Measurements from ENCODE around the gene INO80.

INO80 gene

DNA sequence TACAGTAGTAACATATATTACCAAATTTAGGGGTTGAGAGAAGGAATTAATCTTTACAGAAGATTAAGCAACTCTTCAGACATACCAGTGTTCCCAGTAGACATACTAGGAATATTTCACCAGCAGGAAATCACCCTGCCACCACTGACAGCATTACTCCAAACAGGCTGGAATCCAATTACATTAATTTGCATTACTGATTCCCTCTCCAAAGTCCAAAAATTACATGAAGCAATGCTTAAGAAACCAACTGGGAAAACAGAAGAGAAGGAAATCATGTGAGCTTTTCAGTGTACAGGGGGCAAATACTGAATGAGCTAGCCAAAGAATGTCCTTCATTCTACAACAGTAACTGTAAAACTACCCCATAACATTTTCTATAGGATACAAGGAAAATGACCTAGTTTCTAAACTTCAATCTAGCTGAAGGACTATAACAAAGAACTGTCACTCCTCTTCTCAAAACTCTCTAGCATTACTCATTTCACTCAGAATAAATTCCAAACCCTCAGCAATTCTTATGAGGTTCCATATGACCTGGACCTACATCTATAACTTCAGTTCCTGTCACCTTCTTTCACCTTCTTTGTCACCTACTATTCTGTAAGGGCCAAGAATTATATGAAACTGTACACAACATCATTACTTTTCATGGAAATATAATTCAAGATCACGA lies 72.7 kb downstream of the INO80 start:
- no peak overlapping the region for H3K4me3 ChIP-seq (ENCODE audit: low read length)
- TF ChIP-seq ZNF274 (IDR thresholded peaks at IDR 0.05; ENCODE audit: low read depth, low read length), result no peak

DNA sequence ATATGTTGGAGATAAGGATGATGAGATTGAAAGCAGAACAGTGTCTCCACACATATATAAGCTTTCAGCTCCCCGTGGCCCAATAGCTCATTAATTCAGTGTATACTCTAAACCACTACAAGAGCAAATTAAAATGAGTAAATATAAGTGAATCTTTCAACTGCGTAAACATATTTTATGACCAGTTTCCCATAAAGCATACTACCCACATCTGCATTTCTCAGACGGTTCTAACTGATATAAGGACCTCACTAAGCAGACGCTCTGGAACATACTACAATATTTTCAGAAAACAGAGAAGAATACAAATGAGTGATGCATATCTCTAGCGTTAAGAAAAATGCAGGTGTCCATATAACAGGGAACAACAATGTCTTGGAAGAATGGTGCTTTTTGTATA lies 73.2 kb downstream of the INO80 start:
- H3K4me3 ChIP-seq (ENCODE audit: low read length), result no peak overlapping the region
- TF ChIP-seq ZNF274 (IDR thresholded peaks at IDR 0.05; ENCODE audit: low read depth, low read length), result no peak

GRCh38 chr15:41039121-41039520 lies 77.0 kb downstream of the INO80 start:
- H3K4me3 ChIP-seq (ENCODE audit: low read length), result no peak overlapping the region
- no peak for TF ChIP-seq ZNF274 (IDR thresholded peaks at IDR 0.05; ENCODE audit: low read depth, low read length)

DNA sequence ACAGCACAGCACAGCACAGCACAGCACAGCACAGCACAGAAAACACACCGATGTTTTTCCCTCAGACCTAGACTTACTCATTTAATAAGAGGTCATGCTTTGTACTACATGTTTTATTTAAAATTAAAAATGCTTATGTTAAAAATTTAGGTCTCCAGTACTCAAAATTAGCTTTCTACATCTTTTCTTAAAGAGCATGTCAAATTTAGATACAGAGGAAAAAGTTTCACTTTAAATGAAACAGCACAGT lies 84.1 kb downstream of the INO80 start:
- no peak for TF ChIP-seq ZNF274 (IDR thresholded peaks at IDR 0.05; ENCODE audit: low read depth, low read length)
- H3K4me3 ChIP-seq (ENCODE audit: low read length), result no peak overlapping the region

DNA sequence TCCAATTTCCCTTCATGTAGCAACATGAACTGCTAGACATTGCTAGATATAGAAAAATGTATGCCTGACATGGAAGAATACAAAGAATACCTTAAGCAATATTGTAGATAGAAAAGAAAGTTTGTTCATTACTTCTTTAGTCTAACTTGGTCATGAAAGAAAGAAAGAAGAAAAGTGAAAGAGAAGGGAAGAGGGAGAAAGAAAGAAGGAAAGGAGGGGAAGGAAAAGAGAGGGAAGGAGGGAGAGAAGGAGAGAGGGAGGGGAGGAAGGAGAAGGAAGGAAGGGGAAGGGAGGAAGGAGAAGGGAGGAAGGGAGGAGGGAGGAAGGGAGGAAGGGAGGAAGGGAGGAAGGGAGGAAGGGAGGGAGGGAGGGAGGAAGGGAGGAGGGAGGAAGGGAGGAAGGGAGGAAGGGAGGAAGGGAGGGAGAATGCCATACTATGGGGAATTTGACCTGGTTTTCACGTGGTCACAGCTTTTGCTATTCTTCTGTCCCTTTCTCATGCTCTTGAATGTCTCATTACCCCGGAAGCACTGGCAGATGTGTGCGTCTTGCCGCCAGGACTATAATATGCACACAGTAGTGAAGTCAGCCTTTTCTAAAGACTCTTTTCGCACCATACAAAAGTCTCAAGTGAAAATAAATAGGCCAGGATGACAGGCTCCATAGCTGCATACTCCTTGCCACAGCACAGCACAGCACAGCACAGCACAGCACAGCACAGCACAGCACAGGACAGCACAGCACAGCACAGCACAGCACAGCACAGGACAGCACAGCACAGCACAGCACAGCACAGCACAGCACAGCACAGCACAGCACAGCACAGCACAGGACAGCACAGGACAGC lies 84.6 kb downstream of the INO80 start:
- H3K4me3 ChIP-seq (ENCODE audit: low read length), result no peak overlapping the region
- TF ChIP-seq ZNF274 (IDR thresholded peaks at IDR 0.05; ENCODE audit: low read depth, low read length), result no peak

DNA sequence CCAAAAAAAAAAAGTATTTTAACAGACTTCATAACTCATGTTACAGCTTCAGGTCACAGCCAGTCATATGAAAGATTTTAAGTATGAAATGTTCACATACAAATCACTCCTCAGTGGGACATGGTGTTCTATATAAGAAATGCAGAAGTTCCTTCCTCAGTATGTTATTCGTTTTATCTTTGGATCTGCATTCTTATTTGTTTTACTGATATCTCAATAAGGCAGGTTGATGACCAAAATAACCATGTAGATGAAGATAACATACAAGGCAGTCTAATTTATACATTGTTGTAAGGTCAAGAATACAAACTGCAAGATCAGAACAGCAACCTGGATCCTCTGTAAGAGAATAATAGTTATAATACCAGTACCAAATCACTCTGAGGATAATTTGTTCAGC lies 87.2 kb downstream of the INO80 start:
- H3K4me3 ChIP-seq (ENCODE audit: low read length), result no peak overlapping the region
- TF ChIP-seq ZNF274 (IDR thresholded peaks at IDR 0.05; ENCODE audit: low read depth, low read length), result no peak

GRCh38 chr15:41025393-41025792 lies 90.7 kb downstream of the INO80 start:
- no peak overlapping the region for H3K4me3 ChIP-seq (ENCODE audit: low read length)

DNA sequence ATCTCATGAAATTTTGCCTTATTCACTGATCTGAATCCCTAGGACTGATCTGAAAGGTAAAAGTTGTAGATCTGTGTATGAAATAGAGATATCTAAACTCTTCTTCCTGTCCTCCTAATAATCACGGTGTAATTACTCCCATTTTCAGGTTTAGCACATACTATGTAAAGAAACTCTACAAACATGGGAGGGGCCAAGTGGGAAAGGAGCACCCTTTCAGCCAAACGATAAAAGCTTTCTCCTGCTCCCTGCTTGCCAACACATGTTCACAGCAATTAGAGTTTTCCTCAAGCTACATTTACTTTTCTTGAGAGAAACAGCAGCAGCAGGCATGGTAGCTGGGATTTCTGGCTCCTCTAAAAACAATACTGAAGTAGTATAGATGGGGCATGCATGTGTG lies 91.2 kb downstream of the INO80 start:
- no peak for TF ChIP-seq ZNF274 (IDR thresholded peaks at IDR 0.05; ENCODE audit: low read depth, low read length)
- H3K4me3 ChIP-seq (ENCODE audit: low read length), result no peak overlapping the region

More at GRCh38 chr15:41025393-41025792, 90.7 kb downstream of the INO80 start:
- no peak for TF ChIP-seq ZNF274 (IDR thresholded peaks at IDR 0.05; ENCODE audit: low read depth, low read length)

DNA sequence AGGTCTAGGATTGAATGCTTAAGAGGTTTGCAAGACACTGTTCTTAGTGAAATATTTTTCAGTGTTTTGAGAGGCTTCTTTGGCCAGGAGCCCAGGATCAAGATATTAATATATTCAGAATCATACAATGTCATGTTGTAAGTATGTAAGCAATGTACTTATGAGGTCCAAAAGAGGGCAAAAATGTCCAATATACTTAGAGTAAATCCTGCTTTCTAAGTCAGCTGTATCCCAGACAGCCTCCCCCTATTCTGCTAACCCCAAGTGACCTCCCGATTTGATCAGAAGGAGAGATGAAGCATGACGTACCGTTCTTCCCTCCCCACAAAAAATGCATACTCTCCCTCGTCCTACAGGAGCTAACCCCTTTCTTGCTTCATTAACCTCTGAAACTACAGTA lies 91.9 kb downstream of the INO80 start:
- H3K4me3 ChIP-seq (ENCODE audit: low read length), result no peak overlapping the region
- TF ChIP-seq ZNF274 (IDR thresholded peaks at IDR 0.05; ENCODE audit: low read depth, low read length), result no peak

DNA sequence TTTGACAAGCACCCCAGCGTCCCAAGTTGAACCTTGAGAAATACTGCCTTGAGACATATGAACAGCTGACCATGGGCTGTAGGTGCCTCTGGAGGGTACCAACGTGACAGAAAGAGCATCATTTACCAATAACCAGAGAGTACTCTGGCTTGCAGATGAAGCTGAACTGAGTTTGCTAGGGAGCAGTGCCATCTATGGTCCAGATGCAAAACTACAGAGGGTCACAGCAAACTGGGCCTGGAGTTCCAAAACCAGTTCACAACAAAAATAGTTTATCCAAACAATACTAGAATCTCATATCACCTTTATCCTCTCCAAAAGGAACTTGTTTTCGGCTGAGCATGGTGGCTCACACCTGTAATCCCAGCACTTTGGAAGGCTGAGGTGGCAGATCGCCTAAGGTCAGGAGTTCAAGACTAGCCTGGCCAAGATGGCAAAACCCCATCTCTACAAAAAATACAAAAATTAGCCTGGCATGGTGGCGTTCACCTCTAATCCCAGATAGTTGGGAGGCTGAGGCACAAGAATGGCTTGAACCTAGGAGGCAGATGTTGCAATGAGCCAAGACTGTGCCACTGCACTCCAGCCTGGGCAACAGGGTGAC lies 93.5 kb downstream of the INO80 start:
- H3K4me3 ChIP-seq (ENCODE audit: low read length), result no peak overlapping the region
- TF ChIP-seq ZNF274 (IDR thresholded peaks at IDR 0.05; ENCODE audit: low read depth, low read length), result no peak

DNA sequence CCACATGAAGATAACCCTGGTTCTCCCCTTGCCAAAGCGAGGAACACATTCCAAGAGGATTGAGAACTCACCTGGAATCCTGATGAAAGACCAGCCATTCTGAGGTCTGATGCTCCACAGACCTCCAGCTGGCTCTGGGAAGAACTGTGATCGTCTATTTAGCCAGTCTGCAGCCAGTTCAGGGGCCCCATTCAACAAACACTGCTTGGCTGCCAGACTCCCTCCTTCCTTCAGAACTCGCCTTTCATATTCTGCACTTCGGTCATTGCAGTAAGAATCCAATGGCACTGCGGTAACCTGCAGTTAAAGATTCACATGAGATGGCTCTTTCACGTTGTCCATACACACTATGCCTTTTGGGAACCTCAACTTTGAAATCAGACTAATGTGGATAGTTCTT lies 95.3 kb downstream of the INO80 start:
- no peak for TF ChIP-seq ZNF274 (IDR thresholded peaks at IDR 0.05; ENCODE audit: low read depth, low read length)
- H3K4me3 ChIP-seq (ENCODE audit: low read length), result no peak overlapping the region

DNA sequence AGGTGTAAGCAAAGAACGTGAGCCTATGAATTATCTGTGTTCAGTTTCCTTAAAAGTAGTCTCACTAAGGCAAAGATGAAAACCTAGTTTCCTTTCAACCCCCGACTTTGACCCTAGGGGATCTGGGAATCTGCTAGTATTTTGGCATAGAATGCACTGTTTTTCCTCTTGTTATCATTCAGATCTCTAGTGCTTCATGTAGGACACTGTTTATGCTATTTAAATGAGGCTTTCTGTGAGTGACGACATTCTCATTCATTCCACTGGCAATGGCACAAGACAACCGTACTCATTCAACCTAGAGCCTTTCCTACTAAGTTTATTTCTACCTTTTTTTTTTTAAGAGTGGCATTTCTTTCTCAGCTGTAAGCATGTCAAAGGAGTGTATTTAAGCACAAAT lies 95.8 kb downstream of the INO80 start:
- H3K4me3 ChIP-seq (ENCODE audit: low read length), result no peak overlapping the region
- no peak for TF ChIP-seq ZNF274 (IDR thresholded peaks at IDR 0.05; ENCODE audit: low read depth, low read length)

DNA sequence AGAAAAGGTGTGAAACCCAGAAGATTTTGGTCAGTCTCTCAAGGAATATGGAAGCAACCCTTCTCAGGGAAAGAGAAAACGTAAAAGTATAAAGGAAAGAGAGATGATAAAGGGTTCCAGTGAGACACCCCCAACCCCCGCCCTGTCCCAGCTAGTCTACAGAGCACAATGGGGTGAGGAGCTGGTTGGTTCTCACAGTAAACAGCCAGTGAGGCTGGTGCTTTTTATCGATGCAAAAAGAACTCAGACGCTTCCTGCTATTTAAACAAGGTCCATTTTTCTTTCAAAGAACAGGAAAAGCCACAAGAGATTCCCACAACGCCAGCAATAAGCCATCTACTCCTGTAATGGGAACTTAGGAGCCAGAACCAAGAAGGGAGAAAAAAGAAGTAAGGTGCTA lies 96.9 kb downstream of the INO80 start:
- no peak overlapping the region for H3K4me3 ChIP-seq (ENCODE audit: low read length)
- TF ChIP-seq ZNF274 (IDR thresholded peaks at IDR 0.05; ENCODE audit: low read depth, low read length), result no peak

- TF ChIP-seq ZNF274 (IDR thresholded peaks at IDR 0.05; ENCODE audit: low read depth, low read length), result no peak
Observed at GRCh38 chr15:41018534-41018933, 97.5 kb downstream of the INO80 start.

DNA sequence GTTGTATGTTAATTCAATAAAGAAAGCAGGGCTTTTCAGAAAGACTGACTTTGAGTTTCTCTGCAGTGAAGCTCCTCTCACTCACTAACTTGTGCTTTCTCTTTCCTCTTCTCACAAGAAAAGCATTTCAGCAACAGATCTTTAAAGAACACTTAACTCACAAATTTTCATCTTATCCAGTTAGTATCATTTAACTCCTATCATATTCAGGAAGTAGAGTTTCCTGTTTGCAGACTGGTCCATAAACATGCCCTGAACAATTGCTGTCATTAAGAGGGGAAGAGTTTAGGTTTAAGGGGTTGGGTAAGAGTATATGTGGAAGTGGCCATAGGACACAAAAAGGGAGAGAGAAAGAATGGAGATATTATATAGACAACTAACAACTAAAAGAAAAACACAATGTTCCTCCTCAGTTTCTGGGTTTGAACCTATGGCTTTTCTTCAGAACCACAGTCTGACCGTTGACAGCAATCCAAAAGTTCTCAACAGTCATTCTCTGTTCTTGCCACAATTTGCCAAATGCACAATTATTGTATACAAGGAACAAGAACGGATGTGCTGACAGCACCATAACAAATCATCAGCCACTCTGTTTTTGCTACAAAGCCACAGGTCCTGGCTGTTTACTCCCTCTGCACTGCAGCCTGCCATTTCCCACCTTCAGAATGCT lies 98.9 kb downstream of the INO80 start:
- H3K4me3 ChIP-seq (ENCODE audit: low read length), result no peak overlapping the region
- no peak for TF ChIP-seq ZNF274 (IDR thresholded peaks at IDR 0.05; ENCODE audit: low read depth, low read length)

More at GRCh38 chr15:41018534-41018933, 97.5 kb downstream of the INO80 start:
- H3K4me3 ChIP-seq (ENCODE audit: low read length), result no peak overlapping the region
